ENCODE results near the gene PHLPP1. TPM values are rescaled to one million over a fixed set of nuclear protein-coding genes. Genes with fewer than 3 reads are reported as not detected.

Gene PHLPP1
- total RNA-seq, 1 experiment from 2014 or later, result 14.1 TPM

DNA sequence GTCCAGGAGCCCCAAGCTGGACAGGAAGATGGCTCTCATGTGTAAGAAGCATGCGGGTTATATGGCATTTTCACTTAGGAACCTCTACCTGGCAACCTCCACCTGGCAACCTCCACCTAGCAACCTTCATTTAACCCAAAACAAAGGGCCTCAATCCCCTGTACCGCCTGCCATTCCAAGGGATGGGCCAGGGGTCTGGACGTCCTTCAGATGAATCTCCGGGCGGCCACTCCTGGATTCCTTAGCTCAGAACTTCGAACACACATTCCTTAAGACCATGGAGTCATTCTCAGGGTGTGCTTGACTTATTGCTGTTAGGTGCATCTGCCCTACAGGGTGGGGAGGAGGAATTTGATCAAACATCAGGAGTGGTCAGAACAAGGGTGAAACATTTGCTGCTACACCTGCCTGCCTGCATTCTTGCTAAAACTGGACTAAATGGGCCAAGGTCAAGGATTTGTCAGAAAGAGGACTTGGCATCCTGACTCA is 277.6 kb downstream of the PHLPP1 start:
- Histone ChIP-seq H3F3A (ENCODE audit: low read length, unreplicated experiment) (no peaks in the 10 kb centered on the region), H3K9me3 (ENCODE audit: low read length) (no peaks in the 10 kb centered on the region), H3K4me2 (ENCODE audit: low read length) (no peak overlapping the region), H3K79me2 (ENCODE audit: low read length) (no peaks in the 10 kb centered on the region), H3K9ac (ENCODE audit: low read length) (no peak overlapping the region), H2AFZ (ENCODE audit: low read length) (no peak overlapping the region), H3K27ac (ENCODE audit: low read length) (no peak overlapping the region), H3K4me3 (ENCODE audit: low read length) (no peak overlapping the region), H3K9me2 (replicated peaks; ENCODE audit: low read length) (no peaks in the 10 kb centered on the region), H4K20me1 (ENCODE audit: low read length) (no peaks in the 10 kb centered on the region), H3K36me3 (ENCODE audit: low read depth, low read length) (no peaks in the 10 kb centered on the region), H3K27me3 (ENCODE audit: low read length) (no peaks in the 10 kb centered on the region), H3K4me1 (ENCODE audit: insufficient read depth, low read length) (no peaks in the 10 kb centered on the region)
- DNase-seq (no peak), ATAC-seq (no peak)
- no peak for TF ChIP-seq EZH2phosphoT487 (IDR thresholded peaks at IDR 0.05; ENCODE audit: borderline replicate concordance, low read length)
- TF ChIP-seq, protein P1, sequence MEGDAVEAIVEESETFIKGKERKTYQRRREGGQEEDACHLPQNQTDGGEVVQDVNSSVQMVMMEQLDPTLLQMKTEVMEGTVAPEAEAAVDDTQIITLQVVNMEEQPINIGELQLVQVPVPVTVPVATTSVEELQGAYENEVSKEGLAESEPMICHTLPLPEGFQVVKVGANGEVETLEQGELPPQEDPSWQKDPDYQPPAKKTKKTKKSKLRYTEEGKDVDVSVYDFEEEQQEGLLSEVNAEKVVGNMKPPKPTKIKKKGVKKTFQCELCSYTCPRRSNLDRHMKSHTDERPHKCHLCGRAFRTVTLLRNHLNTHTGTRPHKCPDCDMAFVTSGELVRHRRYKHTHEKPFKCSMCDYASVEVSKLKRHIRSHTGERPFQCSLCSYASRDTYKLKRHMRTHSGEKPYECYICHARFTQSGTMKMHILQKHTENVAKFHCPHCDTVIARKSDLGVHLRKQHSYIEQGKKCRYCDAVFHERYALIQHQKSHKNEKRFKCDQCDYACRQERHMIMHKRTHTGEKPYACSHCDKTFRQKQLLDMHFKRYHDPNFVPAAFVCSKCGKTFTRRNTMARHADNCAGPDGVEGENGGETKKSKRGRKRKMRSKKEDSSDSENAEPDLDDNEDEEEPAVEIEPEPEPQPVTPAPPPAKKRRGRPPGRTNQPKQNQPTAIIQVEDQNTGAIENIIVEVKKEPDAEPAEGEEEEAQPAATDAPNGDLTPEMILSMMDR (conservative IDR thresholded peaks at IDR 0.05; ENCODE audit: low read depth, low read length), result no peak
- no TSS peak for BruUV-seq (replicated peaks)
- POLR2A ChIA-PET (ENCODE audit: unreplicated experiment), result no interaction called here
- intact Hi-C loops (cut with micrococcal nuclease), result no loop called here
- CTCF ChIA-PET, result interaction anchor here (0.6 kb wide), 1 partner anchor 19 kb away, joined by 3 read pairs; no protein-coding TSS in a partner anchor

DNA sequence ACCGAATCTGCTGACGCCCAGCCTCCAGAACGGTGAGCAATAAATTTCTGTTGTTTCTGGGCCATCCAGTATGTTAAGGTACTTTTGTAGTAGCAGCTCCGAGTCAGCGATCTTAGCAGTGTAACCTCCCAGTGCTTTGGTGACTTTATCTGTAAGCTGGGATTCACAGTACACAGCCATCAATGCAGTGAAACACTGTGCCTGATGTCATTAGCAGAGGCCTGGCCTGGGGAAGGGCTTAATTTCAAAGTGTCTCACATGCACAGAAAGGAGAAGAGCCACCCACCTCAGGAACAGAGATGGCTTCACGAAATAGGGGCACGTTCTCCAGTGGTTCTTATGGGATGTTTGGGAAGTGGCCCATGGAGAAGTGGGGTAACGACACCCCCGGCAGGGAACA is 281.2 kb downstream of the PHLPP1 start:
- Histone ChIP-seq H3K4me1 (ENCODE audit: insufficient read depth, low read length) (no peaks in the 10 kb centered on the region), H3K4me2 (ENCODE audit: low read length) (no peak overlapping the region), H3K9me2 (replicated peaks; ENCODE audit: low read length) (no peaks in the 10 kb centered on the region), H3K9me3 (ENCODE audit: low read length) (no peaks in the 10 kb centered on the region), H3K27ac (ENCODE audit: low read length) (no peak overlapping the region), H3K79me2 (ENCODE audit: low read length) (no peaks in the 10 kb centered on the region), H3F3A (ENCODE audit: low read length, unreplicated experiment) (no peaks in the 10 kb centered on the region), H4K20me1 (ENCODE audit: low read length) (no peaks in the 10 kb centered on the region), H3K4me3 (ENCODE audit: low read length) (no peak overlapping the region), H3K9ac (ENCODE audit: low read length) (no peak overlapping the region), H2AFZ (ENCODE audit: low read length) (no peak overlapping the region), H3K36me3 (ENCODE audit: low read depth, low read length) (no peaks in the 10 kb centered on the region), H3K27me3 (ENCODE audit: low read length) (no peaks in the 10 kb centered on the region)
- intact Hi-C loops (cut with micrococcal nuclease), result no loop called here
- no TSS peak for BruUV-seq (replicated peaks)
- no peak for ATAC-seq
- TF ChIP-seq, protein P1 (conservative IDR thresholded peaks at IDR 0.05; ENCODE audit: low read depth, low read length), result no peak
- TF ChIP-seq EZH2 (IDR thresholded peaks at IDR 0.05; ENCODE audit: low read length, unreplicated experiment), result no peak
- DNase-seq, result no peak
- ChIA-PET POLR2A (ENCODE audit: unreplicated experiment) (no interaction called here), CTCF (no interaction called here)

DNA sequence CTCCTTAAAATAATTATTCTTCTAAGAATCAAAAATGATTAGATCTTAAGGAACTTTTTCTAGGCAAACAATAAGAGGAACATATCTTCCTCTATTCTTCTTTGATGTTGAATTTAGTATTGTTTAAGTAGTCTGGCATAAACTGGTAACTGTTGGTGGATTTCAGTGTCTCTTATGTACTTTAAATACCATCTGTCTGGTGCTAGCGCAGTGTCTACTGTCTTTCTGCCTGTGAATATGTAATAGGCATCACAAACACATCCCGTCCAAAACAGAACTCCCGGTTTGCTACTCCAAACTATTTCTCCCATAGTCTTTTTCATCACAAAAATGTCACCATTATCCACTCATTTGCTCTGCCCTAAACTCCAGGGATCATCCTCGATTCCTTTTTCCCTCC is 281.7 kb downstream of the PHLPP1 start:
- Histone ChIP-seq H3K9ac (ENCODE audit: low read length) (no peak overlapping the region), H3K27me3 (ENCODE audit: low read length) (no peaks in the 10 kb centered on the region), H3F3A (ENCODE audit: low read length, unreplicated experiment) (no peaks in the 10 kb centered on the region), H3K4me2 (ENCODE audit: low read length) (no peak overlapping the region), H3K9me2 (replicated peaks; ENCODE audit: low read length) (no peaks in the 10 kb centered on the region), H3K9me3 (ENCODE audit: low read length) (no peaks in the 10 kb centered on the region), H3K4me1 (ENCODE audit: insufficient read depth, low read length) (no peaks in the 10 kb centered on the region), H3K36me3 (ENCODE audit: low read depth, low read length) (no peaks in the 10 kb centered on the region), H4K20me1 (ENCODE audit: low read length) (no peaks in the 10 kb centered on the region), H3K79me2 (ENCODE audit: low read length) (no peaks in the 10 kb centered on the region), H3K4me3 (ENCODE audit: low read length) (no peak overlapping the region), H3K27ac (ENCODE audit: low read length) (no peak overlapping the region), H2AFZ (ENCODE audit: low read length) (no peak overlapping the region)
- CTCF ChIA-PET, result no interaction called here
- no peak for ATAC-seq
- POLR2A ChIA-PET (ENCODE audit: unreplicated experiment), result no interaction called here
- intact Hi-C loops (cut with micrococcal nuclease), result no loop called here
- no peak for DNase-seq
- no TSS peak for BruUV-seq (replicated peaks)
- TF ChIP-seq EZH2 (IDR thresholded peaks at IDR 0.05; ENCODE audit: low read length, unreplicated experiment), result no peak
- TF ChIP-seq, protein P1 (conservative IDR thresholded peaks at IDR 0.05; ENCODE audit: low read depth, low read length), result no peak
- no peak for TF ChIP-seq EZH2phosphoT487 (IDR thresholded peaks at IDR 0.05; ENCODE audit: borderline replicate concordance, low read length)

Measured in PC-3 (cell line).